ENCODE data around the gene TNS3.

The TNS3 gene

GRCh38 chr7:47452295-47452694, 129.6 kb downstream of the TNS3 start:
- H4K8ac ChIP-seq (ENCODE audit: low read length) = peak overlapping the region; percentile 62
- H3K79me1 ChIP-seq (replicated peaks; ENCODE audit: low read length, poor library complexity, severe bottlenecking) = peaks cover 45% of the 10 kb centered on the region
- H3K23ac ChIP-seq (ENCODE audit: low read length in 2 of 2) = no peak overlapping the region
- H4K91ac ChIP-seq (ENCODE audit: low read length) = peak overlapping the region; percentile 91
- no peaks in the 10 kb centered on the region for H3K9me3 ChIP-seq (ENCODE audit: control insufficient read depth, low read length)
- H2BK120ac ChIP-seq (ENCODE audit: low read depth, low read length) = peak overlapping the region; percentile 58
- H2AFZ ChIP-seq (ENCODE audit: low read depth, low read length) = no peak overlapping the region
- no peak overlapping the region for H2BK5ac ChIP-seq (ENCODE audit: low read depth, low read length, poor library complexity, severe bottlenecking)
- 63% methylated on average over 2 of the region's 3 CpGs for WGBS
- H2BK15ac ChIP-seq (ENCODE audit: low read depth, poor library complexity, severe bottlenecking) = no peak overlapping the region
- H3K27ac ChIP-seq (ENCODE audit: low read length, poor library complexity, severe bottlenecking) = peak overlapping the region; percentile 60
- H3K4ac ChIP-seq (ENCODE audit: low read depth in 1 of 2, low read length in 2 of 2) = peak overlapping the region; percentile 50 to 98
- peaks cover 50% of the 10 kb centered on the region for H3K4me1 ChIP-seq (ENCODE audit: control insufficient read depth, insufficient read depth, low read depth, low read length)
- H2BK12ac ChIP-seq (ENCODE audit: low read length in 2 of 2) = peak overlapping the region in 1 of 2 experiments; percentile 81
- H3K4me3 ChIP-seq (ENCODE audit: insufficient read depth in 1 of 2, low read depth in 1 of 2, low read length in 2 of 2) = no peak overlapping the region
- peak; percentile 47 for DNase-seq
- peaks cover 0 to 6% of the 10 kb centered on the region in 2 experiments for H3K27me3 ChIP-seq (ENCODE audit: control insufficient read depth in 1 of 2, insufficient read depth in 1 of 2, low read length in 2 of 2)
- peaks cover 0 to 35% of the 10 kb centered on the region in 2 experiments for H3K36me3 ChIP-seq (ENCODE audit: control insufficient read depth in 1 of 2, insufficient read depth in 2 of 2, low read depth in 1 of 2, low read length in 2 of 2)
- peak overlapping the region in 1 of 2 experiments; percentile 95 for H3K14ac ChIP-seq (ENCODE audit: low read length in 2 of 2)
- no peak overlapping the region for H3K4me2 ChIP-seq (ENCODE audit: low read length, poor library complexity, severe bottlenecking)
- H3K18ac ChIP-seq (ENCODE audit: low read depth in 1 of 2, low read length in 2 of 2) = peak overlapping the region; percentile 90 to 98
- peak overlapping the region; percentile 5 for H3K9ac ChIP-seq (ENCODE audit: low read length)
- peak overlapping the region; percentile 90 for H2AK5ac ChIP-seq (ENCODE audit: low read length, severe bottlenecking)

- Histone ChIP-seq H4K8ac (ENCODE audit: low read length) (no peak overlapping the region), H2BK12ac (ENCODE audit: low read length in 2 of 2) (no peak overlapping the region), H2BK5ac (ENCODE audit: low read depth, low read length, poor library complexity, severe bottlenecking) (no peak overlapping the region), H2BK15ac (ENCODE audit: low read depth, poor library complexity, severe bottlenecking) (no peak overlapping the region), H3K27ac (ENCODE audit: low read length, poor library complexity, severe bottlenecking) (no peak overlapping the region), H3K23ac (ENCODE audit: low read length in 2 of 2) (no peak overlapping the region), H3K9me3 (ENCODE audit: control insufficient read depth, low read length) (no peaks in the 10 kb centered on the region), H3K27me3 (ENCODE audit: control insufficient read depth in 1 of 2, insufficient read depth in 1 of 2, low read length in 2 of 2) (peaks cover 0 to 6% of the 10 kb centered on the region in 2 experiments), H2BK120ac (ENCODE audit: low read depth, low read length) (peak overlapping the region; percentile 8), H3K4me3 (ENCODE audit: insufficient read depth in 1 of 2, low read depth in 1 of 2, low read length in 2 of 2) (no peak overlapping the region), H3K4me2 (ENCODE audit: low read length, poor library complexity, severe bottlenecking) (no peak overlapping the region), H3K79me1 (replicated peaks; ENCODE audit: low read length, poor library complexity, severe bottlenecking) (peaks cover 46% of the 10 kb centered on the region), H2AK5ac (ENCODE audit: low read length, severe bottlenecking) (no peak overlapping the region), H3K14ac (ENCODE audit: low read length in 2 of 2) (no peak overlapping the region), H3K4me1 (ENCODE audit: control insufficient read depth, insufficient read depth, low read depth, low read length) (peaks cover 51% of the 10 kb centered on the region), H3K9ac (ENCODE audit: low read length) (peak overlapping the region; percentile 5), H3K18ac (ENCODE audit: low read depth in 1 of 2, low read length in 2 of 2) (no peak overlapping the region), H4K91ac (ENCODE audit: low read length) (no peak overlapping the region), H2AFZ (ENCODE audit: low read depth, low read length) (no peak overlapping the region), H3K4ac (ENCODE audit: low read depth in 1 of 2, low read length in 2 of 2) (no peak overlapping the region), H3K36me3 (ENCODE audit: control insufficient read depth in 1 of 2, insufficient read depth in 2 of 2, low read depth in 1 of 2, low read length in 2 of 2) (peaks cover 0 to 37% of the 10 kb centered on the region in 2 experiments)
- peak; percentile 70 for DNase-seq
- WGBS = 47% methylated on average over 3 of the region's 3 CpGs
Measured at GRCh38 chr7:47451851-47452205, 130.1 kb downstream of the TNS3 start.

- Histone ChIP-seq H3K79me1 (replicated peaks; ENCODE audit: low read length, poor library complexity, severe bottlenecking) (peaks cover 38% of the 10 kb centered on the region), H3K4me2 (ENCODE audit: low read length, poor library complexity, severe bottlenecking) (no peak overlapping the region), H2BK120ac (ENCODE audit: low read depth, low read length) (no peak overlapping the region), H4K91ac (ENCODE audit: low read length) (no peak overlapping the region), H3K9me3 (ENCODE audit: control insufficient read depth, low read length) (no peaks in the 10 kb centered on the region), H2AFZ (ENCODE audit: low read depth, low read length) (no peak overlapping the region), H3K4me1 (ENCODE audit: control insufficient read depth, insufficient read depth, low read depth, low read length) (peaks cover 46% of the 10 kb centered on the region), H3K4me3 (ENCODE audit: insufficient read depth in 1 of 2, low read depth in 1 of 2, low read length in 2 of 2) (no peak overlapping the region), H3K18ac (ENCODE audit: low read depth in 1 of 2, low read length in 2 of 2) (peak overlapping the region; percentile 87 to 94), H2AK5ac (ENCODE audit: low read length, severe bottlenecking) (peak overlapping the region; percentile 80), H3K14ac (ENCODE audit: low read length in 2 of 2) (peak overlapping the region in 1 of 2 experiments; percentile 64), H2BK15ac (ENCODE audit: low read depth, poor library complexity, severe bottlenecking) (no peak overlapping the region), H2BK12ac (ENCODE audit: low read length in 2 of 2) (peak overlapping the region in 1 of 2 experiments; percentile 75), H3K23ac (ENCODE audit: low read length in 2 of 2) (no peak overlapping the region), H2BK5ac (ENCODE audit: low read depth, low read length, poor library complexity, severe bottlenecking) (no peak overlapping the region), H3K27ac (ENCODE audit: low read length, poor library complexity, severe bottlenecking) (peak overlapping the region; percentile 69), H3K4ac (ENCODE audit: low read depth in 1 of 2, low read length in 2 of 2) (no peak overlapping the region), H4K8ac (ENCODE audit: low read length) (no peak overlapping the region), H3K27me3 (ENCODE audit: control insufficient read depth in 1 of 2, insufficient read depth in 1 of 2, low read length in 2 of 2) (peaks cover 0 to 18% of the 10 kb centered on the region in 2 experiments), H3K36me3 (ENCODE audit: control insufficient read depth in 1 of 2, insufficient read depth in 2 of 2, low read depth in 1 of 2, low read length in 2 of 2) (peaks cover 0 to 24% of the 10 kb centered on the region in 2 experiments), H3K9ac (ENCODE audit: low read length) (no peak overlapping the region)
- WGBS = 72% methylated on average over 10 of the region's 11 CpGs
- peak; percentile 84 for DNase-seq
Measured at GRCh38 chr7:47449810-47450590, 131.9 kb downstream of the TNS3 start.

- no peak for DNase-seq
Measured at GRCh38 chr7:47448971-47449370, 132.9 kb downstream of the TNS3 start.

More at GRCh38 chr7:47448971-47449370, 132.9 kb downstream of the TNS3 start:
- Histone ChIP-seq H4K8ac (ENCODE audit: low read length) (no peak overlapping the region), H3K4ac (ENCODE audit: low read depth in 1 of 2, low read length in 2 of 2) (no peak overlapping the region), H2BK12ac (ENCODE audit: low read length in 2 of 2) (peak overlapping the region; percentile 2 to 12), H3K9ac (ENCODE audit: low read length) (no peak overlapping the region), H3K27ac (ENCODE audit: low read length, poor library complexity, severe bottlenecking) (no peak overlapping the region), H2BK120ac (ENCODE audit: low read depth, low read length) (no peak overlapping the region), H2BK15ac (ENCODE audit: low read depth, poor library complexity, severe bottlenecking) (no peak overlapping the region), H3K18ac (ENCODE audit: low read depth in 1 of 2, low read length in 2 of 2) (peak overlapping the region in 1 of 2 experiments; percentile 7), H2BK5ac (ENCODE audit: low read depth, low read length, poor library complexity, severe bottlenecking) (no peak overlapping the region), H3K4me2 (ENCODE audit: low read length, poor library complexity, severe bottlenecking) (no peak overlapping the region), H3K36me3 (ENCODE audit: control insufficient read depth in 1 of 2, insufficient read depth in 2 of 2, low read depth in 1 of 2, low read length in 2 of 2) (peaks cover 0 to 27% of the 10 kb centered on the region in 2 experiments), H3K23ac (ENCODE audit: low read length in 2 of 2) (no peak overlapping the region), H2AK5ac (ENCODE audit: low read length, severe bottlenecking) (peak overlapping the region; percentile 21), H3K27me3 (ENCODE audit: control insufficient read depth in 1 of 2, insufficient read depth in 1 of 2, low read length in 2 of 2) (peaks cover 0 to 20% of the 10 kb centered on the region in 2 experiments), H3K79me1 (replicated peaks; ENCODE audit: low read length, poor library complexity, severe bottlenecking) (peaks cover 41% of the 10 kb centered on the region), H3K9me3 (ENCODE audit: control insufficient read depth, low read length) (no peaks in the 10 kb centered on the region), H2AFZ (ENCODE audit: low read depth, low read length) (no peak overlapping the region), H3K4me3 (ENCODE audit: insufficient read depth in 1 of 2, low read depth in 1 of 2, low read length in 2 of 2) (no peak overlapping the region), H4K91ac (ENCODE audit: low read length) (no peak overlapping the region), H3K14ac (ENCODE audit: low read length in 2 of 2) (no peak overlapping the region), H3K4me1 (ENCODE audit: control insufficient read depth, insufficient read depth, low read depth, low read length) (peaks cover 38% of the 10 kb centered on the region)
- WGBS = 98% methylated on average over 9 of the region's 9 CpGs

Data from mesenchymal stem cell (in vitro differentiated cells and primary cell).